A549 treated with Mapracorat at 1 μM for 4 hours (cell line): Measurements from ENCODE around the gene GPR55. TPM values are rescaled to one million over a fixed set of nuclear protein-coding genes. Genes with fewer than 3 reads are reported as not detected.

Experiments
- total RNA-seq: library from RNA; stranded (reverse); fragments of 200-300 nt; extraction: Qiagen RNA extraction; gene quantifications from 5 replicates; pipeline ENCODE4 v1.2.3, GENCODE V29; 2022

The GPR55 gene
- 0.04 TPM in 1 of 5 replicates, not detected in the others for total RNA-seq

GRCh38 chr2:230924470-230925341 lies at the start of gene GPR55:
GPR55 (minus strand) TSS chr2:230925242; CDS start chr2:230910962, 14,280 bp downstream.

GRCh38 chr2:230864605-230865306 lies 60.3 kb downstream of the GPR55 start, which contains the start of gene ITM2C:
ITM2C (plus strand) TSS chr2:230864942; CDS start chr2:230865026, 84 bp downstream.

Other genes with a start within 250 kb of the GPR55 start
- 46.1 to 56.1 TPM (median 54.2 TPM) in 5 replicates for gene CAB39, start 212.4 kb downstream of the GPR55 start, total RNA-seq
- 67.3 to 82.5 TPM (median 75.6 TPM) in 5 replicates for gene ITM2C, start 60.3 kb downstream of the GPR55 start, total RNA-seq
- gene SPATA3, start 70.9 kb upstream of the GPR55 start, total RNA-seq: not detected in 5 replicates
- 4.8 to 7.5 TPM (median 6.2 TPM) in 5 replicates for gene C2orf72, start 112.3 kb upstream of the GPR55 start, total RNA-seq
- gene PSMD1, start 131.6 kb upstream of the GPR55 start, total RNA-seq: 107 to 114 TPM (median 112 TPM) in 5 replicates
- 0.09 TPM in 1 of 5 replicates, not detected in the others for gene HTR2B, start 199.8 kb upstream of the GPR55 start, total RNA-seq